Activated CD8-positive, alpha-beta memory T cell treated with anti-CD3 and anti-CD28 coated beads, Interleukin-2, amount 10 ng/mL, durations not matched to agents 7 days and 5 days (primary cell): ENCODE data around the gene TBC1D22A. TPM values are rescaled to one million over a fixed set of nuclear protein-coding genes. Genes with fewer than 3 reads are reported as not detected.

Experiments used
- ATAC-seq: fragments of 150-1000 bp; cut with Tn5 transposase; one replicate; pipeline ENCODE4 v1.10.0; 2021; ENCODE audit warnings: moderate library complexity
- CTCF ChIA-PET: fragments of 350-600 bp; sonication (Branson Sonifier 250); formaldehyde crosslinking; loops from one replicate; lab custom pipeline; 2021; ENCODE audit warnings: antibody characterized with exemption; lab: Charles Lee
- DNase-seq: peaks from one replicate; pipeline ENCODE4 v3.0.0-alpha.2; 2020
- H3K27ac Mint-ChIP-seq: one replicate; pipeline ENCODE4 v1.8.0; 2021; ENCODE audit warnings: mild to moderate bottlenecking, mixed read lengths
- H3K27me3 Mint-ChIP-seq: one replicate; pipeline ENCODE4 v1.8.0; 2021; ENCODE audit warnings: mixed read lengths
- H3K36me3 Mint-ChIP-seq: one replicate; pipeline ENCODE4 v1.8.0; 2021; ENCODE audit warnings: mild to moderate bottlenecking, mixed read lengths
- H3K4me1 Mint-ChIP-seq: one replicate; pipeline ENCODE4 v1.8.0; 2021; ENCODE audit warnings: mixed read lengths
- H3K4me3 Mint-ChIP-seq: one replicate; pipeline ENCODE4 v1.8.0; 2021; ENCODE audit warnings: mild to moderate bottlenecking, moderate library complexity, mixed read lengths
- H3K9me3 Mint-ChIP-seq: one replicate; pipeline ENCODE4 v1.8.0; 2022; ENCODE audit warnings: low read depth, mixed read lengths
- total RNA-seq, 2 experiments: library from RNA; stranded (reverse); gene quantifications; one replicate each; pipeline ENCODE4 v1.2.3, GENCODE V29; 2021

The TBC1D22A gene
- total RNA-seq, 2 experiments from 2014 or later = 32.6 to 44.9 TPM

- Mint-ChIP-seq H3K9me3 (no peaks in the 10 kb centered on the region), H3K4me1 (peaks cover 10% of the 10 kb centered on the region), H3K27me3 (no peaks in the 10 kb centered on the region), H3K4me3 (no peak overlapping the region), H3K27ac (no peak overlapping the region), H3K36me3 (peaks cover 8% of the 10 kb centered on the region)
- no peak for ATAC-seq
- CTCF ChIA-PET = no interaction called here
- DNase-seq = peak; percentile 22
These were observed 89.5 kb downstream of the TBC1D22A start for GRCh38 chr22:46851941-46852340.

DNA sequence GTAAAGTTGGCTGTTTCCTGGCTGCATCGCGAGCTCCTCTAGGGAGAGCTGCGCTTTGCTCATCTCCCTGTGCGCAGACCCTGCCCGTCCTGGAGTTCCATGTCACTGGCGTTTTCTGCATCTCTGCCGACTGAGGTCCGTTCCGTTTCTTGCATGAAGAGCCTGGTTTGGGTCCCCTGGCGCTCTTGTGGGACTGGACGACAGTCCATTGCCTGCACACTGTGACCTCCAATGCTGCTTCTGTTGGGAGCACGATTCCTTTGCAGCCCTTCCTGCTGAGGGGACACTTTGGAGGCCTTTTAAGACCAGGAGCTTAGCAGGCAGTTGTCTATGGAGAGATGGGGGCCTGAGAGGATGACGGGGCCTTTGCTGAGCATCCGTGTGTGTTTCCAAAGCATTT is 90.3 kb downstream of the TBC1D22A start:
- H3K36me3 Mint-ChIP-seq = peaks cover 8% of the 10 kb centered on the region
- ATAC-seq = no peak
- H3K4me3 Mint-ChIP-seq = no peak overlapping the region
- peak; percentile 19 for DNase-seq
- CTCF ChIA-PET = no interaction called here
- peaks cover 7% of the 10 kb centered on the region for H3K4me1 Mint-ChIP-seq
- no peak overlapping the region for H3K27ac Mint-ChIP-seq
- H3K27me3 Mint-ChIP-seq = no peaks in the 10 kb centered on the region
- H3K9me3 Mint-ChIP-seq = no peaks in the 10 kb centered on the region

- Mint-ChIP-seq H3K27ac (no peak overlapping the region), H3K36me3 (peaks cover 8% of the 10 kb centered on the region), H3K4me3 (no peak overlapping the region), H3K27me3 (no peaks in the 10 kb centered on the region), H3K9me3 (no peaks in the 10 kb centered on the region), H3K4me1 (peaks cover 7% of the 10 kb centered on the region)
- DNase-seq (peak; percentile 23), ATAC-seq (no peak)
- CTCF ChIA-PET = no interaction called here
These were observed 90.7 kb downstream of the TBC1D22A start for GRCh38 chr22:46853191-46853590.

DNA sequence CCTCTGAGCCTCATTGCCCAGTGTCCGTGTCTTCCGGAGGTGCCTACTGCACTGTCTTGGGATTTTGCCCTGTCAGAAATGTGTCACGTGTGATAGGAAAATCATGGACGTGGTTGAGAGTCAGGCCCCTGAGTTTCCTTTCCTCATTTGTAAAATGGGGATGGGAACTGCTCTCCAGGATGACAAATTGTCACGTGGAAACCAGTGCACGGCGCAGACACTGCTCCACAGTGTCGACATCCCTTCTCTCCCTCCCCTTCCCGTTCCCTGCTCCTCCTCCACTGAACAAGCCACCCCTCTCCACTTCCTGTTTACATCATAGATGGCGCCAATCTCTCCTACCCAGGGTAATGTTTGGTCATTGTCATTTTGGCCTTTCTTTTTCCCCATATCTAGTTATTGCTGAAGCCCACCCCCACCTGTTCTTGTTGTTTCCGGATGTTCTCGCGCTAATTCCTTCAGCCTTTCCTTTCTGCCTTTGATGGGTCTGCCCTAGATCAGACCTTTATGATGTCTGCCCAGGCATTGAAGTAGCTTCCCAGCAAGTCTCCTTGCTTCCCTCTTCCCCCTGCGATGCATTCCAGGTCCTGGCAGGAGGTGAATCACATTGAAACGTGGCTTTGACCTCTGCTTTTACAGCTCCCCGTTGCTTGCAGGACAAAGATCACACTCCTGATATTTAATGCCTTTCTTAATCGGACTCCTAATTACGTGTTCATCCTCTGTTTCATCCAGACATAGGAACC is 91.8 kb downstream of the TBC1D22A start:
- H3K4me1 Mint-ChIP-seq = peaks cover 7% of the 10 kb centered on the region
- H3K36me3 Mint-ChIP-seq = peaks cover 8% of the 10 kb centered on the region
- H3K27ac Mint-ChIP-seq = no peak overlapping the region
- no peaks in the 10 kb centered on the region for H3K9me3 Mint-ChIP-seq
- H3K27me3 Mint-ChIP-seq = no peaks in the 10 kb centered on the region
- H3K4me3 Mint-ChIP-seq = no peak overlapping the region
- ATAC-seq (no peak), DNase-seq (no peak)
- CTCF ChIA-PET = no interaction called here

DNA sequence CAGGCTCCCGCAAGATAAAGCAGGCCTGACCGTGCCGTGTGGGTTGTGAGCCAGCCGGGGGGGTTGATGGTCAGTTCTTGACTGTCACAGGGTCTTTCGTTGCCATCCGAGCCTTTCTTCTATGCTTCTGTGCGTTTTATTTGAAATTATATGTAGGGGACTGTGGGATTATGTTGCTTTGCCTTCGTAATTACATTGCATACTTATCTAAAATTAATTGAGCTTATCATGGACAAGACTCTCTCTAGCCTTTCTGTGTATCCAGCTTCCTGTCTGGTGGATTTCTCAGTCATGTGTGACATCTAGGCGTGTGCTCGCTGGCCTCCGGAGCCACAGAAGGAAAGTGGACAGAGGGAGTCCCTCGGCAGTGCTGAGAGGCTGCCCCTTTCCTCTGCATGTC is 93.2 kb downstream of the TBC1D22A start:
- H3K27me3 Mint-ChIP-seq = no peaks in the 10 kb centered on the region
- H3K27ac Mint-ChIP-seq = no peak overlapping the region
- H3K4me3 Mint-ChIP-seq = no peak overlapping the region
- DNase-seq (no peak), ATAC-seq (no peak)
- H3K9me3 Mint-ChIP-seq = no peaks in the 10 kb centered on the region
- peaks cover 3% of the 10 kb centered on the region for H3K36me3 Mint-ChIP-seq
- peaks cover 3% of the 10 kb centered on the region for H3K4me1 Mint-ChIP-seq
- CTCF ChIA-PET = no interaction called here

GRCh38 chr22:46856661-46857060 is 94.2 kb downstream of the TBC1D22A start:
- DNase-seq (no peak), ATAC-seq (no peak)
- no peaks in the 10 kb centered on the region for H3K27me3 Mint-ChIP-seq
- CTCF ChIA-PET = no interaction called here
- no peak overlapping the region for H3K4me3 Mint-ChIP-seq
- no peaks in the 10 kb centered on the region for H3K36me3 Mint-ChIP-seq
- H3K4me1 Mint-ChIP-seq = peaks cover 3% of the 10 kb centered on the region
- no peaks in the 10 kb centered on the region for H3K9me3 Mint-ChIP-seq
- H3K27ac Mint-ChIP-seq = no peak overlapping the region

DNA sequence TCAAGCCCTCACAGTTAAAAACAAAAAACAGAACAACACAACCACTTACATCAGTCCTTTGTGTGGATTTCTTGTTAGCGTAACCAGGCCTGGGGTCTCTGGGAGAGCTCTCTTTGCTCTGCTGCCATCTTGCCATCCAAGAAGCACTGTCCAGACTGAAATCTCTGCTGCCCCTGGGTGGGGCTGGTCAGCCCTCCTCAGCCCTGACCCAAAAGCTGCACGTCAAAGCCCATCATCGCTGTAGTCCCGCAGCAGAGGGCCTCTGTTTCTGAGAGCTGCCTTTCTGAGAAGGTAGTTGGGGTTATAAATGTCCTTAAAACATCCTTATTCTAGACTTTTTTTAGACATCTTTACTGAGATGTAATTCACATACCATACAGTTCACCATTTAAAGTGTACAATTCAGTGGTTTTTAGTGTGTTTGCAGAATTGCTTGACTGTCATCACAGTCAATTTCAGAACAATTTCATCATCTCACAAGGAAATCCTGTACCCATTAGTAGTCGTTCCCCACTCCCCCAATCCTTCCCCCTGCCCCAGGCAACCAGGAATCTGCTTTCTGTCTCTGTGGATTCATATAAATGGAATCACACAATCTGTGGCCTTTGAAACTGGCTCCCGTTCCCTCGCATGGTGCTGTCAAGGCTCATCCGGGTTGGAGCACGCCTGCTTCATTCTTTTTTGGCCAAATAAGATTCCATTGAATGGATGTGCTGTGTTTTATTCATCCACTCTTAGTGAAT is 94.9 kb downstream of the TBC1D22A start:
- Mint-ChIP-seq H3K36me3 (peaks cover 1% of the 10 kb centered on the region), H3K9me3 (no peaks in the 10 kb centered on the region), H3K27ac (no peak overlapping the region), H3K4me3 (no peak overlapping the region), H3K4me1 (peaks cover 3% of the 10 kb centered on the region), H3K27me3 (no peaks in the 10 kb centered on the region)
- no peak for ATAC-seq
- DNase-seq = no peak
- CTCF ChIA-PET = no interaction called here

DNA sequence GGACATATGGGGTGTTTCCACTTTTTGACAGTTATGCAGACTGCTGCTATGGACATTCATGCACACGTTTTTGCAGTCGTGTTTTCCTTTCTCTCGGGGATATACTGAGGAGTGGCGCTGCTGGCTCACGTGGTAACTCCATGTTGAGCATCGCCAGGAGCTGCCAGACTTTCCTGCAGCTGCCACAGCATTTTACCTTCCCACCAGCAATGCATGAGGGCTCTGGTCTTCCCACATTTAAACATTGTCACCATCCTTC is 95.4 kb downstream of the TBC1D22A start:
- DNase-seq = no peak
- peaks cover 3% of the 10 kb centered on the region for H3K4me1 Mint-ChIP-seq
- no peak for ATAC-seq
- CTCF ChIA-PET = interaction anchor here (0.6 kb wide), 1 partner anchor 53 kb away, joined by 3 read pairs; no protein-coding TSS in a partner anchor
- no peaks in the 10 kb centered on the region for H3K9me3 Mint-ChIP-seq
- H3K4me3 Mint-ChIP-seq = no peak overlapping the region
- H3K27me3 Mint-ChIP-seq = no peaks in the 10 kb centered on the region
- H3K27ac Mint-ChIP-seq = no peak overlapping the region
- peaks cover 1% of the 10 kb centered on the region for H3K36me3 Mint-ChIP-seq

DNA sequence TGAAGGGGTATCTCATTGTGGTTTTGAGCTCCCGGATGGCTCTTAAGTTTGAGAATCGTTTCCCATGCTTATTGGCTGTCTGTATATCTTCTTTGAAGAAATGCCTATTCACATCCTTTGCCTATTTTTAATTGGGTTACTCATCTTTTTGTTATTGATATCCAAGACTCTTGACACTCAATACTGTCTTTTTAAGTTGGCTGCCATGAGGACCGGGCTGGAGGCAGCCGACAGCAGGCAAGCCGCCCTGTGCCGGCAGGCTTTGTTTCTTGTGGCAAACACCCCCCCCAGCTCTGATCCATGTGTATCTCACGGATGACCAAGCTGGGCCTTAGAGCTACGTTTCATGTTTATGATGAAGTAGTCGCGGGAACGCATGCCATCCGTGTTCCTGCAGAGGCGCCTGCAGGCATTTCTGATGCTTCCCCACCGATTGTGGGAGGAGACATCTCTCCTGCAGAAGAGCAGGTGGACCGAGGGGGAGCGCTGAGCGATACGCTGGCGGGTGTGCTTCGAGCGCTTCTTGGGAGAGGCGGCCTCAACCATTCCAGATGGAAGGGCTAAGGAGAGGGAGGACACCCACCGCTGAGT is 95.8 kb downstream of the TBC1D22A start:
- H3K9me3 Mint-ChIP-seq = no peaks in the 10 kb centered on the region
- no peak overlapping the region for H3K4me3 Mint-ChIP-seq
- ATAC-seq (no peak), DNase-seq (no peak)
- H3K27ac Mint-ChIP-seq = no peak overlapping the region
- peaks cover 3% of the 10 kb centered on the region for H3K4me1 Mint-ChIP-seq
- no peaks in the 10 kb centered on the region for H3K27me3 Mint-ChIP-seq
- H3K36me3 Mint-ChIP-seq = peaks cover 1% of the 10 kb centered on the region
- CTCF ChIA-PET = interaction anchor here (0.6 kb wide), 1 partner anchor 52 kb away, joined by 3 read pairs; no protein-coding TSS in a partner anchor

GRCh38 chr22:46860562-46860961 is 98.1 kb downstream of the TBC1D22A start:
- no peak overlapping the region for H3K27ac Mint-ChIP-seq
- DNase-seq (no peak), ATAC-seq (no peak)
- no peak overlapping the region for H3K4me3 Mint-ChIP-seq
- no peaks in the 10 kb centered on the region for H3K9me3 Mint-ChIP-seq
- H3K36me3 Mint-ChIP-seq = peaks cover 13% of the 10 kb centered on the region
- CTCF ChIA-PET = no interaction called here
- H3K27me3 Mint-ChIP-seq = no peaks in the 10 kb centered on the region
- H3K4me1 Mint-ChIP-seq = no peaks in the 10 kb centered on the region

- no peaks in the 10 kb centered on the region for H3K27me3 Mint-ChIP-seq
- ATAC-seq (no peak), DNase-seq (peak; percentile 14)
- no peaks in the 10 kb centered on the region for H3K4me1 Mint-ChIP-seq
- no peak overlapping the region for H3K27ac Mint-ChIP-seq
- no peaks in the 10 kb centered on the region for H3K9me3 Mint-ChIP-seq
- H3K4me3 Mint-ChIP-seq = no peak overlapping the region
- CTCF ChIA-PET = no interaction called here
- peaks cover 21% of the 10 kb centered on the region for H3K36me3 Mint-ChIP-seq
These were observed 99.3 kb downstream of the TBC1D22A start for GRCh38 chr22:46861468-46862367.

DNA sequence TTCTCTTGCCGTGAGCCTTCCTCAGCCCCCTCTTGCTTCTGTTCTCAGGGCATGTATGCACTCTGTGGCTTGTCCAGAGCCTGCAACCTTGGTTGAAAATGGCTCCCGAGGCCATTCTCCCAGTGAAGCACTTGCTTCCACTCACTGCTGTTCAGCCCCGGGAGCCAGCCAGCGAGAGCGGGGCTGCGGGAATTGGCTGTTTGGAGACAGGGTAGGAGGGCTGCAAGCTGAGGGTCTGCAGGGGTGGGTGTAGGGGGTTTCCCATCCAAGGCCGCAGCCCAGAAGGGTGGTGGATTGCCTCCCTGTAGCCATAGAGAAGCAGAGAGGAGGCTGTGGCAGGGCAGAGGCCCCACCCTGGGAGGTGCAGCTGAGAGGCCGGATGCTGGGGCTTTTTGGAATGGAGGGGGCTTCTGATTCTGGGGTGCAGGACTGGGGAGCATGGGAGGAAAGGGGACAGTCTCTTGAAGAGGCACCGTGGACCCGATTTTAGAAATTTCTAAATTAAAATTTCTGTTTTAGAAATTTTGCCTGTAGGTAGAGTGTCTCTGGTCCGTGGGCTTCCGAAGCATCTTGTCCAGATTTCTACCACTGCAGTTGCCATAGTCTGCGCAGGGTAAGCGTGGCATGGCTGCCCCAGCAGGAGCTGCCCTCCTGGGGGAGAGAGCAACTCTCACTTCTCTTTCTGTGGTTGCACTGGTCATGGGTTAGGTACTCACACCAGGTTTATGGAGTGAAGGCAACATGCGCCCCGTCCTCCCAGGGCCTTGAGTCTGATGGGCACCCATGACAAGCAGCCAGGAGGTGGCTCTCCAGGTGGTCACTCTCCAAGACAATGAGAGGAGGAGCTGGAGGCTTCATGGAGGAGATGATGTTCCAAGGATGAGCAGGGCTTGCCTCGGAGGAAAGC is 100.2 kb downstream of the TBC1D22A start:
- no peaks in the 10 kb centered on the region for H3K27me3 Mint-ChIP-seq
- H3K27ac Mint-ChIP-seq = no peak overlapping the region
- H3K9me3 Mint-ChIP-seq = peaks cover 2% of the 10 kb centered on the region
- peaks cover 26% of the 10 kb centered on the region for H3K36me3 Mint-ChIP-seq
- DNase-seq (no peak), ATAC-seq (no peak)
- H3K4me1 Mint-ChIP-seq = no peaks in the 10 kb centered on the region
- no peak overlapping the region for H3K4me3 Mint-ChIP-seq
- CTCF ChIA-PET = no interaction called here
